GM23338 (cell line): Measurements from ENCODE around the gene SPARC. TPM values are rescaled to one million over a fixed set of nuclear protein-coding genes. Genes with fewer than 3 reads are reported as not detected.

ENCODE experiments used
- ATAC-seq: fragments of 200-7000 bp; cut with Tn5 transposase; 3 replicates; pipeline ENCODE4 v1.9.1; 2020
- DNase-seq: peaks from one replicate; pipeline ENCODE4 v3.0.0-alpha.2; 2015; ENCODE audit warnings: low spot score
- H2AFZ ChIP-seq: fragments of 200-600 bp; sonication (generic); 2 replicates; pipeline ENCODE4 v1.8.0; 2016; ENCODE audit warnings: antibody characterized with exemption, mild to moderate bottlenecking, moderate library complexity
- H3F3A ChIP-seq: fragments of 200-600 bp; sonication (generic); replicated peaks from 2 replicates; pipeline ENCODE4 v1.8.0; 2017; ENCODE audit warnings: antibody characterized with exemption, mixed run types, low read depth
- H3K27ac ChIP-seq: fragments of 200-600 bp; sonication (generic); 2 replicates; pipeline ENCODE4 v1.6.1; 2016; ENCODE audit warnings: low read depth
- H3K27me3 ChIP-seq: fragments of 200-600 bp; sonication (generic); 2 replicates; pipeline ENCODE4 v1.8.0; 2016; ENCODE audit warnings: mild to moderate bottlenecking, mixed run types, moderate library complexity; ENCODE audit not compliant: insufficient read depth
- H3K36me3 ChIP-seq: fragments of 200-600 bp; sonication (generic); 2 replicates; pipeline ENCODE4 v1.8.0; 2016; ENCODE audit warnings: mild to moderate bottlenecking; ENCODE audit not compliant: insufficient read depth
- H3K4me1 ChIP-seq: fragments of 200-600 bp; sonication (generic); 2 replicates; pipeline ENCODE4 v1.8.0; 2016; ENCODE audit warnings: mild to moderate bottlenecking, moderate library complexity; ENCODE audit not compliant: insufficient read depth
- H3K4me2 ChIP-seq: fragments of 200-600 bp; sonication (generic); 2 replicates; pipeline ENCODE4 v1.7.1; 2017; ENCODE audit warnings: mixed run types
- H3K4me3 ChIP-seq: fragments of 200-600 bp; sonication (generic); 2 replicates; pipeline ENCODE4 v1.6.1; 2016; ENCODE audit warnings: mixed run types
- H3K79me2 ChIP-seq: fragments of 200-600 bp; sonication (generic); replicated peaks from 2 replicates; pipeline ENCODE4 v1.8.0; 2017; ENCODE audit warnings: mild to moderate bottlenecking; ENCODE audit not compliant: insufficient read depth
- H3K9me2 ChIP-seq: fragments of 200-600 bp; sonication (generic); 2 replicates; pipeline ENCODE4 v1.8.0; 2017; ENCODE audit not compliant: insufficient read depth
- H4K20me1 ChIP-seq: fragments of 200-600 bp; sonication (generic); replicated peaks from 2 replicates; pipeline ENCODE4 v1.8.0; 2017; ENCODE audit warnings: mild to moderate bottlenecking; ENCODE audit not compliant: insufficient read depth
- H3K27ac Mint-ChIP-seq: 2 replicates; pipeline ENCODE4 v1.8.0; 2020; ENCODE audit warnings: inconsistent platforms, mild to moderate bottlenecking, moderate library complexity, mixed read lengths
- H3K27me3 Mint-ChIP-seq: 3 replicates; pipeline ENCODE4 v1.8.0; 2022; ENCODE audit warnings: low read depth, mild to moderate bottlenecking, moderate library complexity, mixed read lengths, inconsistent platforms; ENCODE audit not compliant: insufficient read depth, poor library complexity
- H3K36me3 Mint-ChIP-seq: 3 replicates; pipeline ENCODE4 v1.8.0; 2021; ENCODE audit warnings: low read depth, mild to moderate bottlenecking, inconsistent platforms, moderate library complexity, mixed read lengths
- H3K4me1 Mint-ChIP-seq: 3 replicates; pipeline ENCODE4 v1.8.0; 2020; ENCODE audit warnings: mild to moderate bottlenecking, inconsistent platforms, mixed read lengths
- H3K4me3 Mint-ChIP-seq: 3 replicates; pipeline ENCODE4 v1.8.0; 2021; ENCODE audit warnings: moderate library complexity, mild to moderate bottlenecking, inconsistent platforms, mixed read lengths
- H3K9me3 Mint-ChIP-seq: 3 replicates; pipeline ENCODE4 v1.8.0; 2020; ENCODE audit warnings: moderate library complexity, mild to moderate bottlenecking, inconsistent platforms, mixed read lengths
- CREB1 ChIP-seq: fragments of 250-450 bp; sonication (Bioruptor Pico); IDR thresholded peaks from 2 replicates; pipeline ENCODE4 v1.5.0; 2020; ENCODE audit warnings: low read depth, mild to moderate bottlenecking, moderate library complexity
- ETS1 ChIP-seq: IDR thresholded peaks from 2 replicates; pipeline ENCODE4 v1.6.1; 2016; ENCODE audit warnings: antibody characterized with exemption
- JUNB ChIP-seq: IDR thresholded peaks from one replicate; pipeline ENCODE4 v1.6.1; 2016; ENCODE audit warnings: antibody characterized with exemption; ENCODE audit not compliant: unreplicated experiment
- NANOG ChIP-seq: IDR thresholded peaks from 2 replicates; pipeline ENCODE4 v1.6.1; 2016; ENCODE audit warnings: antibody characterized with exemption, borderline replicate concordance
- ZNF114 ChIP-seq: fragments of 250-450 bp; sonication (Bioruptor Pico); IDR thresholded peaks from 2 replicates; pipeline ENCODE4 v1.5.0; 2020; ENCODE audit warnings: mild to moderate bottlenecking, moderate library complexity
- ZNF331 ChIP-seq: fragments of 250-450 bp; sonication (Bioruptor Pico); IDR thresholded peaks from 2 replicates; pipeline ENCODE4 v1.5.0; 2020; ENCODE audit warnings: low read depth, mild to moderate bottlenecking, moderate library complexity
- ZNF462 ChIP-seq: fragments of 250-450 bp; sonication (Bioruptor Pico); IDR thresholded peaks from 2 replicates; pipeline ENCODE4 v1.5.0; 2020; ENCODE audit warnings: mild to moderate bottlenecking, moderate library complexity
- polyA plus RNA-seq: library from polyadenylated mRNA; unstranded; fragments of >200 nt; fragmentation: Nextera tagmentation; extraction: Ambion mirVana; gene quantifications from 2 replicates; pipeline ENCODE4 v1.2.1, GENCODE V29; 2016
- total RNA-seq: library from RNA; depleted of rRNA; stranded (reverse); fragments of >200 nt; shearing (Covaris generic); gene quantifications from 2 replicates; pipeline ENCODE4 v1.2.3, GENCODE V29; 2014
- TF ChIP-seq, protein P1 (sequence below): IDR thresholded peaks from one replicate; pipeline ENCODE4 v1.6.1; 2018; ENCODE audit warnings: antibody characterized with exemption; ENCODE audit not compliant: unreplicated experiment

Gene SPARC
- total and polyA plus RNA-seq, 2 experiments from 2014 or later: 218 to 225 TPM

- H3K36me3 Mint-ChIP-seq: peaks cover 48% of the 10 kb centered on the region
These were observed 11.8 kb downstream of the SPARC start for GRCh38 chr5:151674626-151675610.

More at GRCh38 chr5:151674626-151675610, 11.8 kb downstream of the SPARC start:
- Mint-ChIP-seq H3K27me3 (peaks cover 5% of the 10 kb centered on the region), H3K27ac (peak overlapping the region; percentile 41), H3K9me3 (no peaks in the 10 kb centered on the region), H3K4me1 (peaks cover 44% of the 10 kb centered on the region), H3K4me3 (no peak overlapping the region)
- Histone ChIP-seq H2AFZ (no peak overlapping the region), H3F3A (no peaks in the 10 kb centered on the region), H3K4me2 (no peak overlapping the region), H3K36me3 (0 out of 2 replicates have a peak, but pooled peaks cover 15% of the 10 kb centered on the region), H3K27ac (peak overlapping the region; percentile 84), H3K9me2 (peaks cover 4% of the 10 kb centered on the region; the same call in 1 of the 2 replicates), H3K27me3 (no peaks in the 10 kb centered on the region), H3K79me2 (peaks cover 10% of the 10 kb centered on the region), H3K4me1 (peaks cover 39% of the 10 kb centered on the region), H3K4me3 (no peak overlapping the region), H4K20me1 (no peaks in the 10 kb centered on the region)
- ATAC-seq: no peak
- DNase-seq: no peak
- TF ChIP-seq ETS1: no peak
- TF ChIP-seq, protein P1, sequence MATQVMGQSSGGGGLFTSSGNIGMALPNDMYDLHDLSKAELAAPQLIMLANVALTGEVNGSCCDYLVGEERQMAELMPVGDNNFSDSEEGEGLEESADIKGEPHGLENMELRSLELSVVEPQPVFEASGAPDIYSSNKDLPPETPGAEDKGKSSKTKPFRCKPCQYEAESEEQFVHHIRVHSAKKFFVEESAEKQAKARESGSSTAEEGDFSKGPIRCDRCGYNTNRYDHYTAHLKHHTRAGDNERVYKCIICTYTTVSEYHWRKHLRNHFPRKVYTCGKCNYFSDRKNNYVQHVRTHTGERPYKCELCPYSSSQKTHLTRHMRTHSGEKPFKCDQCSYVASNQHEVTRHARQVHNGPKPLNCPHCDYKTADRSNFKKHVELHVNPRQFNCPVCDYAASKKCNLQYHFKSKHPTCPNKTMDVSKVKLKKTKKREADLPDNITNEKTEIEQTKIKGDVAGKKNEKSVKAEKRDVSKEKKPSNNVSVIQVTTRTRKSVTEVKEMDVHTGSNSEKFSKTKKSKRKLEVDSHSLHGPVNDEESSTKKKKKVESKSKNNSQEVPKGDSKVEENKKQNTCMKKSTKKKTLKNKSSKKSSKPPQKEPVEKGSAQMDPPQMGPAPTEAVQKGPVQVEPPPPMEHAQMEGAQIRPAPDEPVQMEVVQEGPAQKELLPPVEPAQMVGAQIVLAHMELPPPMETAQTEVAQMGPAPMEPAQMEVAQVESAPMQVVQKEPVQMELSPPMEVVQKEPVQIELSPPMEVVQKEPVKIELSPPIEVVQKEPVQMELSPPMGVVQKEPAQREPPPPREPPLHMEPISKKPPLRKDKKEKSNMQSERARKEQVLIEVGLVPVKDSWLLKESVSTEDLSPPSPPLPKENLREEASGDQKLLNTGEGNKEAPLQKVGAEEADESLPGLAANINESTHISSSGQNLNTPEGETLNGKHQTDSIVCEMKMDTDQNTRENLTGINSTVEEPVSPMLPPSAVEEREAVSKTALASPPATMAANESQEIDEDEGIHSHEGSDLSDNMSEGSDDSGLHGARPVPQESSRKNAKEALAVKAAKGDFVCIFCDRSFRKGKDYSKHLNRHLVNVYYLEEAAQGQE: no peak
- TF ChIP-seq ZNF114 (CRISPR knock-in tag): no peak
- no peak for TF ChIP-seq ZNF331 (CRISPR knock-in tag)
- no peak for TF ChIP-seq ZNF462 (CRISPR knock-in tag)
- no peak for TF ChIP-seq NANOG
- no peak for TF ChIP-seq CREB1 (CRISPR knock-in tag)
- TF ChIP-seq JUNB: no peak
